ENCODE data around the gene PPEF2. TPM values are rescaled to one million over a fixed set of nuclear protein-coding genes. Genes with fewer than 3 reads are reported as not detected.

Gene PPEF2
- total RNA-seq, 4 donors from 2014 or later, result 0.32 TPM; not detected in 3

DNA sequence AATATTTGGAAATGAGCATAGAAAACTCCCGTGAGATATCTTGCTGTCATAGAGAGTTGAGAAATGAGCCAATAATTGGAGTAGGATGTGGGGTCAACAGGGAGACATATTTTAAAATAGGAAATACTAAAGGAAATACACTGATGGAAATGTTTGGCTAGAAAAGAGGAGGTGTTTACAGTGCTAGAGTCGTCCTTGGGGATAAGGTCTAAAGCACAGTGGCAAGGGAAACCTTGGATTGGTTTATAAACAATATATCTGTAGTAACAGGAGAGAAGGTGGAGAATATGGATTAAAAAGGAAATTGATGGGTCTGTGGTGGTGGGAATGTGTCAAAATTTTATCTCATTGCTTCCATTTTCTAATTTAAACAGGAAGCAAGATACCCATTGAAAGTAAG lies 82.1 kb downstream of the PPEF2 start:
- Histone ChIP-seq H3K36me3 (peaks cover 0 to 4% (median 0%) of the 10 kb centered on the region in 4 donors), H3K4me3 (no peak overlapping the region), H3K27me3 (no peaks in the 10 kb centered on the region), H3K4me1 (no peaks in the 10 kb centered on the region), H3K9me3 (no peaks in the 10 kb centered on the region), H3K27ac (no peak overlapping the region)
- intact Hi-C loops (cut with DNase I; ENCODE audit: low total_unique reads) (no loop called here), in situ Hi-C loops (cut with MboI; ENCODE audit: low pct_ligation_motif_present in 1 of 4, low pct_unique_long_range_greater_than_20kb in 1 of 4, low sequenced_read_pairs in 3 of 4) (no loop called here)
- no peak for DNase-seq
- no peak for TF ChIP-seq EP300 (IDR thresholded peaks at IDR 0.05; ENCODE audit: low read depth)
- no peak for TF ChIP-seq POLR2A (IDR thresholded peaks at IDR 0.05)
- TF ChIP-seq, protein P1, sequence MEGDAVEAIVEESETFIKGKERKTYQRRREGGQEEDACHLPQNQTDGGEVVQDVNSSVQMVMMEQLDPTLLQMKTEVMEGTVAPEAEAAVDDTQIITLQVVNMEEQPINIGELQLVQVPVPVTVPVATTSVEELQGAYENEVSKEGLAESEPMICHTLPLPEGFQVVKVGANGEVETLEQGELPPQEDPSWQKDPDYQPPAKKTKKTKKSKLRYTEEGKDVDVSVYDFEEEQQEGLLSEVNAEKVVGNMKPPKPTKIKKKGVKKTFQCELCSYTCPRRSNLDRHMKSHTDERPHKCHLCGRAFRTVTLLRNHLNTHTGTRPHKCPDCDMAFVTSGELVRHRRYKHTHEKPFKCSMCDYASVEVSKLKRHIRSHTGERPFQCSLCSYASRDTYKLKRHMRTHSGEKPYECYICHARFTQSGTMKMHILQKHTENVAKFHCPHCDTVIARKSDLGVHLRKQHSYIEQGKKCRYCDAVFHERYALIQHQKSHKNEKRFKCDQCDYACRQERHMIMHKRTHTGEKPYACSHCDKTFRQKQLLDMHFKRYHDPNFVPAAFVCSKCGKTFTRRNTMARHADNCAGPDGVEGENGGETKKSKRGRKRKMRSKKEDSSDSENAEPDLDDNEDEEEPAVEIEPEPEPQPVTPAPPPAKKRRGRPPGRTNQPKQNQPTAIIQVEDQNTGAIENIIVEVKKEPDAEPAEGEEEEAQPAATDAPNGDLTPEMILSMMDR (IDR thresholded peaks at IDR 0.05), result no peak
- TF ChIP-seq POLR2AphosphoS5 (IDR thresholded peaks at IDR 0.05), result no peak
- 56 to 65% methylated on average over 2 of the region's 2 CpGs for WGBS, 2 donors (ENCODE audit: low coverage in 1 of 2)

DNA sequence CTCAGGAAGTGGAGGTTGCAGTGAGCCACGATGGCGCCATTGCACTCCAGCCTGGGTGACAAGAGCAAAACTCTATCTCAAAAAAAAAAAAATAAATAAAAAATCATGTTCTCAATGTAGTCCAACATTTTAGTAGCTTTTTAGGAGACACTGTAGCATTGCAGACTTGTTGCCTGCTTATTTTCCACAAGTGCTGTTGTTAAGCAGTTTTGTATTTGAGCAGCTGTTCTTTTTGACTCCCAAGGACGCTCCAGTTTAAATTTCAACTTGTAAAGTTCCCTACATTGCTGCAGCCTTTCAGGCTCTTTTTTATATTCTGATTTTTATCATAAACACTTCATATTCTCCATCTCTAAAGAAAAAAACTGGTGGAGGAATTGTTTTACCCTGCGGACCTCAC lies 83.1 kb downstream of the PPEF2 start:
- no peak for DNase-seq
- Histone ChIP-seq H3K4me3 (no peak overlapping the region), H3K4me1 (no peaks in the 10 kb centered on the region), H3K36me3 (peaks cover 0 to 15% (median 5%) of the 10 kb centered on the region in 4 donors), H3K27ac (no peak overlapping the region), H3K27me3 (no peaks in the 10 kb centered on the region), H3K9me3 (no peaks in the 10 kb centered on the region)
- 64 to 66% methylated on average over 4 of the region's 4 CpGs for WGBS, 2 donors (ENCODE audit: low coverage in 1 of 2)
- in situ Hi-C loops (cut with MboI; ENCODE audit: low pct_ligation_motif_present in 1 of 4, low pct_unique_long_range_greater_than_20kb in 1 of 4, low sequenced_read_pairs in 3 of 4), result no loop called here
- intact Hi-C loops (cut with DNase I; ENCODE audit: low total_unique reads), result no loop called here
- no peak for TF ChIP-seq POLR2A (IDR thresholded peaks at IDR 0.05)
- TF ChIP-seq, protein P1 (IDR thresholded peaks at IDR 0.05), result no peak

DNA sequence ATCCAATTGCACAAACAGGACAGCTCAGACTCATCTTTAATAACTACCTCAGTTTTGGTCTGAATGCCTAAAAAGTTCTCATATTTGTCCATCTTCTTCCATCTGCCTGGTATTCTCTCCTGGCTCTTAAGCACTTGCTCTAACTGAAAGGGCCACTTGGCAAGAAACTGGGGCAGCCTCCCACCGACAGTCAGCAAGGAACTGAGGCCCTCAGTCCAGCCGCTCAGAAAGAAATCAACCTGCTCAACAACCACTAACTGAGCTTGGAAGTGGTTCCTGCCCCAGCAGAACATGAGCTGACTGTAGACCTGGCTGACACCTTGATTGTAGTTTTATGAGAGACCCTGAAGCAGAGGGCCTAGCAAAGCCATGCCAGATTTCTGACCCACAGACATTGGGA lies 84.4 kb downstream of the PPEF2 start:
- no peak overlapping the region for H3K4me3 ChIP-seq
- H3K4me1 ChIP-seq, result no peaks in the 10 kb centered on the region
- H3K36me3 ChIP-seq, result peaks cover 0 to 25% (median 11%) of the 10 kb centered on the region in 4 donors
- WGBS, 2 donors (ENCODE audit: low coverage in 1 of 2), result 96% methylated on average over 2 of the region's 2 CpGs; no CpG with 5 or more reads in 1 of the 2 donors
- in situ Hi-C loops (cut with MboI; ENCODE audit: low pct_ligation_motif_present in 1 of 4, low pct_unique_long_range_greater_than_20kb in 1 of 4, low sequenced_read_pairs in 3 of 4), result no loop called here
- intact Hi-C loops (cut with DNase I; ENCODE audit: low total_unique reads), result no loop called here
- H3K9me3 ChIP-seq, result no peaks in the 10 kb centered on the region
- H3K27me3 ChIP-seq, result no peaks in the 10 kb centered on the region
- TF ChIP-seq POLR2AphosphoS5 (IDR thresholded peaks at IDR 0.05) (no peak), EP300 (IDR thresholded peaks at IDR 0.05; ENCODE audit: low read depth) (no peak), POLR2A (IDR thresholded peaks at IDR 0.05) (no peak)
- TF ChIP-seq, protein P1 (IDR thresholded peaks at IDR 0.05), result no peak
- H3K27ac ChIP-seq, result no peak overlapping the region
- no peak for DNase-seq

Small RNAs within 50 kb of the gene (small RNA-seq; reads per million reads assigned to genes)
- gene RNU2-16P, result 0 to 0.71 (median 0) reads per million in 4 donors

Other genes starting within 250 kb of the PPEF2 start
- 100 to 1,000 TPM in 2 of 4 donors, 10 to 100 TPM in 2; 50.7 to 110 (median 88.0) TPM for gene G3BP2, start 229.0 kb downstream of the PPEF2 start, total RNA-seq
- gene USO1, start 177.9 kb downstream of the PPEF2 start, total RNA-seq, result 100 to 1,000 TPM in 1 of 4 donors, 10 to 100 TPM in 3; 24.3 to 110 (median 61.0) TPM
- gene NAAA, start 38.6 kb upstream of the PPEF2 start, total RNA-seq, result 100 to 1,000 TPM; 219 to 603 (median 461) TPM
- 10 to 100 TPM in 3 of 4 donors, 1 to 10 TPM in 1; 6.7 to 27.5 (median 20.4) TPM for gene SDAD1, start 88.5 kb upstream of the PPEF2 start, total RNA-seq
- 1 to 10 TPM in 1 of 4 donors, not detected in 3; 2.5 TPM for gene CXCL9, start 105.1 kb upstream of the PPEF2 start, total RNA-seq
- gene CXCL10, start 121.0 kb upstream of the PPEF2 start, total RNA-seq, result 1 to 10 TPM in 1 of 4 donors, not detected in 3; 3.0 TPM
- not detected for gene CXCL11, start 133.6 kb upstream of the PPEF2 start, total RNA-seq
- 1 to 10 TPM in 1 of 4 donors, under 1 TPM in 1, not detected in 2; 0.68 to 4.4 TPM for gene ART3, start 172.3 kb upstream of the PPEF2 start, total RNA-seq
- 100 to 1,000 TPM in 1 of 4 donors, 10 to 100 TPM in 2, 1 to 10 TPM in 1; 7.0 to 142 (median 29.2) TPM for gene NUP54, start 245.9 kb upstream of the PPEF2 start, total RNA-seq

Data from transverse colon (tissue), 4 donors.